Osteoblast (primary cell): ENCODE measurements around the gene CREBRF. TPM values are rescaled to one million over a fixed set of nuclear protein-coding genes. Genes with fewer than 3 reads are reported as not detected.
"Not testable (repeated sequence)": the region's sequence is repeated elsewhere in the genome, so short reads cannot be mapped to it uniquely, and the experiment has no call there.

ENCODE experiments used
- DNase-seq: peaks from one replicate; pipeline ENCODE4 v3.0.0; 2011; ENCODE audit warnings: low spot score, mixed read lengths; ENCODE audit not compliant: insufficient read length; ENCODE audit errors: missing footprints
- H2AFZ ChIP-seq: 2 replicates; pipeline ENCODE4 v1.6.0; 2011; ENCODE audit warnings: mild to moderate bottlenecking, low read length
- H3K27ac ChIP-seq: 2 replicates; pipeline ENCODE4 v1.5.1; 2011; ENCODE audit warnings: mild to moderate bottlenecking, low read depth, low read length, moderate library complexity
- H3K27me3 ChIP-seq: 2 replicates; pipeline ENCODE4 v1.6.0; 2012; ENCODE audit warnings: mild to moderate bottlenecking, control low read depth, inconsistent platforms, low read length, moderate library complexity; ENCODE audit not compliant: insufficient read depth
- H3K36me3 ChIP-seq: 2 replicates; pipeline ENCODE4 v1.5.1; 2011; ENCODE audit warnings: mild to moderate bottlenecking, low read length, control low read depth, moderate library complexity; ENCODE audit not compliant: insufficient read depth
- H3K4me1 ChIP-seq: 2 replicates; pipeline ENCODE4 v1.5.1; 2011; ENCODE audit warnings: mild to moderate bottlenecking, low read length, control low read depth, moderate library complexity; ENCODE audit not compliant: insufficient read depth
- H3K4me2 ChIP-seq: 2 replicates; pipeline ENCODE4 v1.6.0; 2011; ENCODE audit warnings: mild to moderate bottlenecking, low read length; ENCODE audit not compliant: insufficient read depth
- H3K4me3 ChIP-seq: fragments of 200-600 bp; sonication (generic); 3 replicates; pipeline ENCODE4 v1.5.1; 2012; ENCODE audit warnings: mild to moderate bottlenecking, low read length, inconsistent platforms; ENCODE audit not compliant: insufficient read depth
- H3K79me2 ChIP-seq: 2 replicates; pipeline ENCODE4 v1.6.0; 2012; ENCODE audit warnings: mild to moderate bottlenecking, low read length, control low read depth, inconsistent platforms; ENCODE audit not compliant: insufficient read depth
- H3K9me3 ChIP-seq: 2 replicates; pipeline ENCODE4 v1.5.1; 2011; ENCODE audit warnings: low read depth, low read length, control low read depth
- H4K20me1 ChIP-seq: 2 replicates; pipeline ENCODE4 v1.6.0; 2012; ENCODE audit warnings: mild to moderate bottlenecking, low read length, control low read depth; ENCODE audit not compliant: insufficient read depth
- CTCF ChIP-seq: IDR thresholded peaks from 2 replicates; pipeline ENCODE4 v1.5.1; 2011; ENCODE audit warnings: mild to moderate bottlenecking, low read depth, low read length, moderate library complexity; ENCODE audit errors: extremely low read depth
- total RNA-seq: library from RNA; depleted of rRNA; stranded (reverse); fragments of >200 nt; gene quantifications from 2 replicates; pipeline ENCODE4 v1.2.3, GENCODE V29; 2012

The CREBRF gene
- total RNA-seq, 1 donor, result 35.8 TPM

- Histone ChIP-seq H4K20me1 (peaks cover 9% of the 10 kb centered on the region), H3K27ac (no peak overlapping the region), H3K27me3 (no peaks in the 10 kb centered on the region), H3K4me1 (no peaks in the 10 kb centered on the region), H3K9me3 (no peaks in the 10 kb centered on the region), H3K79me2 (peaks cover 65% of the 10 kb centered on the region), H3K4me2 (peak overlapping the region; percentile 24), H3K36me3 (no peaks in the 10 kb centered on the region), H2AFZ (no peak overlapping the region), H3K4me3 (no peak overlapping the region)
- no peak for DNase-seq
- no peak for TF ChIP-seq CTCF
These were observed 9.0 kb downstream of the CREBRF start for GRCh38 chr5:173065155-173065554.

- Histone ChIP-seq H3K4me2 (no peak overlapping the region), H3K79me2 (peaks cover 40% of the 10 kb centered on the region), H3K4me1 (no peaks in the 10 kb centered on the region), H3K9me3 (no peaks in the 10 kb centered on the region), H3K4me3 (no peak overlapping the region), H3K36me3 (no peaks in the 10 kb centered on the region), H2AFZ (no peak overlapping the region), H4K20me1 (peaks cover 6% of the 10 kb centered on the region), H3K27me3 (no peaks in the 10 kb centered on the region), H3K27ac (no peak overlapping the region)
- DNase-seq, result no peak
- TF ChIP-seq CTCF, result no peak
These were observed 13.5 kb downstream of the CREBRF start for GRCh38 chr5:173069671-173070070.

GRCh38 chr5:173075137-173075843 lies 19.1 kb downstream of the CREBRF start:
- no peaks in the 10 kb centered on the region for H3K9me3 ChIP-seq
- peaks cover 6% of the 10 kb centered on the region for H4K20me1 ChIP-seq
- no peaks in the 10 kb centered on the region for H3K4me1 ChIP-seq
- no peak overlapping the region for H2AFZ ChIP-seq
- H3K27me3 ChIP-seq, result no peaks in the 10 kb centered on the region
- H3K4me2 ChIP-seq, result no peak overlapping the region
- H3K36me3 ChIP-seq, result no peaks in the 10 kb centered on the region
- DNase-seq, result no peak
- no peak overlapping the region for H3K4me3 ChIP-seq
- peaks cover 17% of the 10 kb centered on the region for H3K79me2 ChIP-seq
- no peak overlapping the region for H3K27ac ChIP-seq
- no peak for TF ChIP-seq CTCF

- Histone ChIP-seq H3K4me1 (no peaks in the 10 kb centered on the region), H3K4me2 (no peak overlapping the region), H2AFZ (no peak overlapping the region), H3K79me2 (peaks cover 15% of the 10 kb centered on the region), H4K20me1 (peaks cover 6% of the 10 kb centered on the region), H3K27ac (no peak overlapping the region), H3K27me3 (no peaks in the 10 kb centered on the region), H3K36me3 (no peaks in the 10 kb centered on the region), H3K9me3 (no peaks in the 10 kb centered on the region), H3K4me3 (no peak overlapping the region)
- no peak for TF ChIP-seq CTCF
- no peak for DNase-seq
These were observed 19.8 kb downstream of the CREBRF start for GRCh38 chr5:173075970-173076369.

GRCh38 chr5:173076471-173076870 lies 20.3 kb downstream of the CREBRF start:
- not testable (repeated sequence) for H3K9me3 ChIP-seq

More at GRCh38 chr5:173076471-173076870, 20.3 kb downstream of the CREBRF start:
- not testable (repeated sequence) for H3K27ac ChIP-seq, H4K20me1 ChIP-seq, DNase-seq, H3K27me3 ChIP-seq, H2AFZ ChIP-seq, H3K4me1 ChIP-seq, H3K4me2 ChIP-seq, H3K36me3 ChIP-seq, H3K4me3 ChIP-seq
- peaks cover 13% of the 10 kb centered on the region for H3K79me2 ChIP-seq
